ENCODE measurements around the gene PCID2.

The PCID2 gene

DNA sequence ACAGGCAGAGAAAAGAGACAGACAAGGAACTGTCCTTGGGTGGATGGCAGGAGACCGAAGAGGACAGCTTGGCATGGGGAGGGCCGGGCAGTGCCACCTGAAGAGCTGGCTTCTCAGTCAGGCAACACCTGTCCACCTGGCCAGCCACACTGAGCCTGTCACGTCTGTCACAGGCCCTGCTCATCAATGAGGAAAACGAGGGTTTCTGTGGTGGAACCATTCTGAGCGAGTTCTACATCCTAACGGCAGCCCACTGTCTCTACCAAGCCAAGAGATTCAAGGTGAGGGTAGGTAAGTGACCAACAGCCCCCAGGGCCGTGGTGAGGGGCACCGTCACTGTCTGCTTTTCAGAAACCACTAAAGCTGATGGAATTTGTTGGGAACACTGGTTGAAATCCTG lies 61.3 kb downstream of the PCID2 start:
- TF ChIP-seq GATA2 (IDR thresholded peaks at IDR 0.05; ENCODE audit: low read depth, low read length), result no peak
- TF ChIP-seq GATA3 (IDR thresholded peaks at IDR 0.05; ENCODE audit: low read depth, low read length), result no peak

GRCh38 chr13:113146750-113147149 lies 61.7 kb downstream of the PCID2 start:
- TF ChIP-seq GATA3 (IDR thresholded peaks at IDR 0.05; ENCODE audit: low read depth, low read length), result no peak
- TF ChIP-seq GATA2 (IDR thresholded peaks at IDR 0.05; ENCODE audit: low read depth, low read length), result no peak

GRCh38 chr13:113145911-113146598 lies 62.4 kb downstream of the PCID2 start:
- TF ChIP-seq GATA3 (IDR thresholded peaks at IDR 0.05; ENCODE audit: low read depth, low read length), result no peak
- TF ChIP-seq GATA2 (IDR thresholded peaks at IDR 0.05; ENCODE audit: low read depth, low read length), result no peak

GRCh38 chr13:113145496-113145895 lies 63.0 kb downstream of the PCID2 start:
- TF ChIP-seq GATA3 (IDR thresholded peaks at IDR 0.05; ENCODE audit: low read depth, low read length) (no peak), GATA2 (IDR thresholded peaks at IDR 0.05; ENCODE audit: low read depth, low read length) (no peak)

DNA sequence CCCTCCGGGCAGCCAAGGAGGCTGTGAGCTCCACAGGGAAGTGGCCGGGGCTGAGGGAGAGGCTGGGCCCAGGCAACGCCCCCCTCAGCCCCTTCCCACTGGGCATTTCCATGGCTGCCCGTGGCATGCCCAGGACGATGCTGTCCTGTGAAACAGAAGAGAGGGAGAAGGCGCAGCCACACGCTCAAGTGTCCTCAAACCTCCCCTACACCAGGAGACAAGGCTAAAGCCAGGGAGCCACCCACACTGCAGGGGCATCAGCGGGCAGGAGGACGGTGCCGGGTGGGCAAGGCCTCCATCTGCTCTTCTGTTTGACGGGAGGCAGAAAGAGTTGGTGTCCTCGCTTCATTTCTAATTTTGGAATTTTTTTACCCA lies 64.2 kb downstream of the PCID2 start:
- no peak for TF ChIP-seq GATA3 (IDR thresholded peaks at IDR 0.05; ENCODE audit: low read depth, low read length)
- no peak for TF ChIP-seq GATA2 (IDR thresholded peaks at IDR 0.05; ENCODE audit: low read depth, low read length)

- TF ChIP-seq GATA3 (IDR thresholded peaks at IDR 0.05; ENCODE audit: low read depth, low read length) (no peak), GATA2 (IDR thresholded peaks at IDR 0.05; ENCODE audit: low read depth, low read length) (no peak)
Measured at GRCh38 chr13:113143466-113144254, 64.8 kb downstream of the PCID2 start.

DNA sequence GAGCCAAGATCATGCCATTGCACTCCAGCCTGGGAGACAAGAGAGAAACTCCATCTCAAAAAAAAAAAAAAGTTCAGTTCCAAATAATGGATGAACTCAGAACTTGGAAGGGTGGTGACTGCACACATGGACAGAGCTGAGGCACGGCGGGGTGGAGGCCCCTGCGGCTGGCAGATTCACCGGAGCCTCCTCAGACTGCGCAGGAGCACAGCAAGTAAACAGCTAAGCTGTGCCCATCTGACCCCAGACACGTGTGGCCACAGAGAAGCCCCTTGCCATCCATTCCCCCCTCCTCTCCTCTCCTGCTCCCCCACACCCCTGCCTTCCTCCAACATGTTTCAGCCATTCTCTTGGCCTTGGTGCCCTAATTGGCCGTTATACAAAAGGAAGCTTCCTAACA lies 65.6 kb downstream of the PCID2 start:
- TF ChIP-seq GATA2 (IDR thresholded peaks at IDR 0.05; ENCODE audit: low read depth, low read length) (no peak), GATA3 (IDR thresholded peaks at IDR 0.05; ENCODE audit: low read depth, low read length) (no peak)

DNA sequence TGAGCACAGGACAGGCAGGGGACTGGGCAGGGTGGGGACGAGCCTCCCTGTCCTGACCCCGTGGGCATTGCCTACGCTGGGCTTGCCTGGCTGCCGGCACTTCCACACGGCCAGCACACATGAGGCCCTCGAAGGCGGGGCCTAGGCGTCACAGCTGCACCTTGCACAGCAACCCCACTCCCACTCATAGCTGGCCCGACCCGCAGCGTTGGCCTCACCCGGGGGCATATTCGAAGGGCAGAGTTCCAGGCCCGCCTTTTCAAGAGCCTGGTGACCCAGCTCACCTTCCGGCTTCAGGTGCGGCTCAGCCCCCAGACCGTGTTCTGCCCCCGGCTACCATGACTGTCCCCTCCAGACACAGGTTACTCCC lies 66.9 kb downstream of the PCID2 start:
- TF ChIP-seq GATA3 (IDR thresholded peaks at IDR 0.05; ENCODE audit: low read depth, low read length) (no peak), GATA2 (IDR thresholded peaks at IDR 0.05; ENCODE audit: low read depth, low read length) (no peak)

DNA sequence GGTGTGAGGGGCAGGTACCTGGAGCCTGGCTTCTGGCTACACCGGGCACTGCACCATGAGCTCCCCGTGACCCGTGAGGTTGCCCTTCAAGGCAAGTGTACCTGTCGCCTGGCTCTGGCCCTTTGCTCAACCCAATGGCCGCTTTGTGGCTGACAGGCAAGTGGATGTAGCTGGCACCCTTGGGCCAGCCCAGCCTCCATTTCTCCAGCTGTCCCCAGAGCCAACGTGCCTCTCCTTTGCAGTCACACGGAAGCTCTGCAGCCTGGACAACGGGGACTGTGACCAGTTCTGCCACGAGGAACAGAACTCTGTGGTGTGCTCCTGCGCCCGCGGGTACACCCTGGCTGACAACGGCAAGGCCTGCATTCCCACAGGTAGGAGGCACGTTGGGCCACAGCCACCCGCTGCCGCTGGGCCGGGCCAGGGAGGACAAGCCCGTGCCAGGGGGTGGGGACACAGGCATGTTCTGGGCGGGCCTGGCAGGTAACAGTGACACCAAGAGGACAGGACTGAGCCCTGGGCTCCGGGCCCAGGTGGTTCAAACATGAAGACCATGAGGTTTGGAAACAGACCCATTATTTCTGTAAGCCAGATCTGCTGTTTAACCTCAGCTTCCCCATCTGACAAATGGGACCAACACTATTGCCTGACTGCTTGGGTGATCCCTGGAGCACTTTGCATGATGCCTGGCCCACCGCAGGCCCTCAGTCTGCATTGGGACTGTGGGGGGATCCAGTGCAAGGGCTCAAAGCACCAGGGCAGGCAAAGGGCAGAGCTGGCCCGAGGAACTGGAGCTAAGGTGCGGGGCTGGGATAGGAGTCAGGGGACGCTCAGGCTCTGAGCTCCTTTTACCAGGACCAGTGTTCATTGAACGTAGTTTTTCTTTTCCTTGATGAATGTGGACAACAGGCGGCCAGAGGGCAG lies 67.5 kb downstream of the PCID2 start:
- TF ChIP-seq GATA3 (IDR thresholded peaks at IDR 0.05; ENCODE audit: low read depth, low read length) (no peak), GATA2 (IDR thresholded peaks at IDR 0.05; ENCODE audit: low read depth, low read length) (no peak)

DNA sequence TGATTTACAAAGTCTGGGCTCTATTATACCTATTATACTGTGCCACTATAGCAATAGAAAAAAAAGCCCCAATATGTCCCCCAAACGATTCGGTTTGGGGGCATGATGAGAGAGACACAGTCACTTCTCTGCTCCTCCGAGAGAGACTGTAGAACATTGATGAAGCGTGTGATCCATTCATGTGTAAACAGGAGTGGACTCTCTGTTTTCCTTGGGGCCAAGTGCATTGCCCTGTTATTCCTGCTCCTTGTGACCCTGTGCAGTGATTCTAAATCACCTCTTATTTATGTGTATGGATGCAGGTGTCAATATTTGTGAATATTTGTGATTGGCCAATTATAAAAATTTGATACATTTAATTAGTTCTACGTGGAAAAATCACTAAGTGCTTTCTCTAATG lies 68.9 kb downstream of the PCID2 start:
- no peak for TF ChIP-seq GATA3 (IDR thresholded peaks at IDR 0.05; ENCODE audit: low read depth, low read length)
- no peak for TF ChIP-seq GATA2 (IDR thresholded peaks at IDR 0.05; ENCODE audit: low read depth, low read length)

DNA sequence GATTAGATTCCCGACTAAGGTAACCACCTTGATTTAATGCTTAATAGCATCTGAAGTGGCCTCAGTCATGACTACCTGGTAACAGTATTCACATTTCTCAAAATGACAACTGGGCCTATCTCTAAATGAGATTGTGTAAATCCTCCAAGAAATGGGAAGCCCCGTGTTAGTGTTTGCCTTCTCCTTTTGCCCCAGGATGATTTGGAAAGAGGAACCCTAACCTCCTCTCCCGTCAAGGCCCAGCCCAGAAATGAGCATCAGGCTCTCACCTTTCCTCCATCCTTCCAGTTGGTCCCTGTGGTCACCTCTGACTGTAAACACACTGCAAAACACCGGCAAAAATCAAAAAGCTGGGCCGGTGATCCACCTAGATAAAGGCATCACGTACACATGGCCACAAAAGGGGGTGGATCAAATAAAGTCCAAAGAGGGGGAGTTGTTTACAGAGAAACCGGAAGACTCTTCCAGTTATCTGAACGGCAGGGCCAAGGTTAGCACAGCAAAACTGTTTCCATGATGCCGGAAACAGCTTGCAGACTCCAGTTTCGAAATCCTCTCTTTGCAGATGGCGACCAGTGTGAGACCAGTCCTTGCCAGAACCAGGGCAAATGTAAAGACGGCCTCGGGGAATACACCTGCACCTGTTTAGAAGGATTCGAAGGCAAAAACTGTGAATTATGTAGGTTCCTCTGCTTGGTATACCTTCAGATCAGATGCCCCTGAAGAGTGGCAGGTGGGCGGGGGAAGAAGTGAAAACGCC lies 69.5 kb downstream of the PCID2 start:
- TF ChIP-seq GATA3 (IDR thresholded peaks at IDR 0.05; ENCODE audit: low read depth, low read length) (no peak), GATA2 (IDR thresholded peaks at IDR 0.05; ENCODE audit: low read depth, low read length) (no peak)

DNA sequence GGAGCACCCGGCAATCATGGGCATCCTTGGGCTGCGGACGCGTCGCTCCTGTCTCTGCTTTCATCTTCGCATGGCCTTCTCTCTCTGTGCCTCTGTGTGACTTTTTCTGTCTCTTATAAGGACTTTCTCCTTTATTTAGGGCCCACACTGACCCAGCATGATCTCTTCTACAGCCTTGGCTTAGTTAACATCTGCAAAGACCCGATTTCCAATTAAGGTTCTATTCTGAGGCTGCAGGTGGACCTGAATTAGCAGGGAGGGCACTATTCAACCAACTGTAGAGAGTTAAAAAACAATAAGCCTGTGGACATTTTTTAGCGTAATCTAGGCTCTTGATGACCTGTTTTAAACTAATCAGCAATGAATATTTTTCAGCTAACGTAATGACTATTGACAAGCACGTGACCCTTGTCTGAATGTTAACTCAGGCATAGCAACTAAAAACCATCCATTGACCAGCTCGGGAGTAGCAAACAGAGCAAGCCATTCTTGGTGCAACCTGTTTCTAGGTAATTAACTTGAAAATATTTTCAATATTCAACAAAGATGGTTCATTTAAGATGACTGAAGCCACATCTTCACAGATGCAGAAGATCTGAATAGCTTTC lies 70.7 kb downstream of the PCID2 start:
- no peak for TF ChIP-seq GATA3 (IDR thresholded peaks at IDR 0.05; ENCODE audit: low read depth, low read length)
- no peak for TF ChIP-seq GATA2 (IDR thresholded peaks at IDR 0.05; ENCODE audit: low read depth, low read length)

GRCh38 chr13:113135281-113135760 lies 73.1 kb downstream of the PCID2 start:
- TF ChIP-seq GATA2 (IDR thresholded peaks at IDR 0.05; ENCODE audit: low read depth, low read length) (no peak), GATA3 (IDR thresholded peaks at IDR 0.05; ENCODE audit: low read depth, low read length) (no peak)

All from SH-SY5Y (cell line).